Kidney epithelial cell (primary cell): Measurements from ENCODE around the gene TEX14. TPM values are rescaled to one million over a fixed set of nuclear protein-coding genes. Genes with fewer than 3 reads are reported as not detected.

Experiments used
- DNase-seq: peaks from one replicate; pipeline ENCODE4 v3.0.0-alpha.2; 2010; ENCODE audit warnings: low read depth
- H3K27me3 ChIP-seq: 2 replicates; pipeline ENCODE4 v1.6.0; 2011; ENCODE audit warnings: low read length; ENCODE audit not compliant: control insufficient read depth, insufficient read depth
- H3K36me3 ChIP-seq: 2 replicates; pipeline ENCODE4 v1.5.1; 2011; ENCODE audit warnings: low read length; ENCODE audit not compliant: control insufficient read depth, insufficient read depth
- H3K4me3 ChIP-seq: 2 replicates; pipeline ENCODE4 v1.5.1; 2011; ENCODE audit warnings: low read depth, mild to moderate bottlenecking, control low read depth, low read length
- CTCF ChIP-seq: IDR thresholded peaks from 2 replicates; pipeline ENCODE4 v1.5.1; 2011; ENCODE audit warnings: mild to moderate bottlenecking, moderate library complexity, low read length, control low read depth, inconsistent platforms; ENCODE audit not compliant: insufficient read depth, poor library complexity, severe bottlenecking
- total RNA-seq: library from RNA; depleted of rRNA; stranded (reverse); fragments of >200 nt; gene quantifications from 2 replicates; pipeline ENCODE4 v1.2.3, GENCODE V29; 2015

TEX14 gene
- total RNA-seq, 1 donor from 2014 or later: 0.04 TPM

GRCh38 chr17:58527949-58528348 lies 163.9 kb downstream of the TEX14 start:
- Histone ChIP-seq H3K36me3 (no peaks in the 10 kb centered on the region), H3K4me3 (no peak overlapping the region), H3K27me3 (peaks cover 16% of the 10 kb centered on the region)
- TF ChIP-seq CTCF: no peak
- DNase-seq: no peak

- no peak for DNase-seq
- TF ChIP-seq CTCF: no peak
- H3K27me3 ChIP-seq: peaks cover 10% of the 10 kb centered on the region
- no peak overlapping the region for H3K4me3 ChIP-seq
- H3K36me3 ChIP-seq: no peaks in the 10 kb centered on the region
Observed at GRCh38 chr17:58527306-58527705, 164.5 kb downstream of the TEX14 start.

- Histone ChIP-seq H3K27me3 (no peaks in the 10 kb centered on the region), H3K36me3 (no peaks in the 10 kb centered on the region), H3K4me3 (no peak overlapping the region)
- TF ChIP-seq CTCF: no peak
- DNase-seq: no peak
Observed at GRCh38 chr17:58525239-58525638, 166.6 kb downstream of the TEX14 start.

- DNase-seq: no peak
- Histone ChIP-seq H3K36me3 (no peaks in the 10 kb centered on the region), H3K27me3 (no peaks in the 10 kb centered on the region), H3K4me3 (no peak overlapping the region)
- no peak for TF ChIP-seq CTCF
Observed at GRCh38 chr17:58521680-58522079, 170.2 kb downstream of the TEX14 start.

GRCh38 chr17:58520843-58521430 lies 170.9 kb downstream of the TEX14 start:
- no peaks in the 10 kb centered on the region for H3K36me3 ChIP-seq
- peak; percentile 31 for TF ChIP-seq CTCF
- H3K4me3 ChIP-seq: no peak overlapping the region
- no peak for DNase-seq
- H3K27me3 ChIP-seq: no peaks in the 10 kb centered on the region

- TF ChIP-seq CTCF: no peak
- no peaks in the 10 kb centered on the region for H3K36me3 ChIP-seq
- H3K4me3 ChIP-seq: peak overlapping the region; percentile 64
- no peaks in the 10 kb centered on the region for H3K27me3 ChIP-seq
- DNase-seq: peak; percentile 97
Observed at GRCh38 chr17:58517928-58518609, 173.8 kb downstream of the TEX14 start.
